OCI-LY3 (cell line): ENCODE measurements around the gene ANXA7.

Source experiments
- CTCF ChIP-seq: fragments of 200-600, 300-600 bp; sonication (generic); IDR thresholded peaks from 2 replicates; pipeline ENCODE4 v1.5.1; 2014; ENCODE audit warnings: antibody characterized with exemption, low read length, low read depth
- EZH2phosphoT487 ChIP-seq: fragments of 200-600 bp; shearing (Covaris generic); IDR thresholded peaks from 2 replicates; pipeline ENCODE4 v1.6.1; 2018; ENCODE audit warnings: antibody characterized with exemption, mixed run types, low read depth

GRCh38 chr10:73357821-73358220 is 56.0 kb downstream of the ANXA7 start:
- no peak for TF ChIP-seq CTCF
- TF ChIP-seq EZH2phosphoT487: no peak
